ENCODE results near the gene DYNC2H1. TPM values are rescaled to one million over a fixed set of nuclear protein-coding genes. Genes with fewer than 3 reads are reported as not detected.

Gene DYNC2H1
- total RNA-seq, 1 experiment from 2014 or later: 17.2 TPM

- TF ChIP-seq, protein P1, sequence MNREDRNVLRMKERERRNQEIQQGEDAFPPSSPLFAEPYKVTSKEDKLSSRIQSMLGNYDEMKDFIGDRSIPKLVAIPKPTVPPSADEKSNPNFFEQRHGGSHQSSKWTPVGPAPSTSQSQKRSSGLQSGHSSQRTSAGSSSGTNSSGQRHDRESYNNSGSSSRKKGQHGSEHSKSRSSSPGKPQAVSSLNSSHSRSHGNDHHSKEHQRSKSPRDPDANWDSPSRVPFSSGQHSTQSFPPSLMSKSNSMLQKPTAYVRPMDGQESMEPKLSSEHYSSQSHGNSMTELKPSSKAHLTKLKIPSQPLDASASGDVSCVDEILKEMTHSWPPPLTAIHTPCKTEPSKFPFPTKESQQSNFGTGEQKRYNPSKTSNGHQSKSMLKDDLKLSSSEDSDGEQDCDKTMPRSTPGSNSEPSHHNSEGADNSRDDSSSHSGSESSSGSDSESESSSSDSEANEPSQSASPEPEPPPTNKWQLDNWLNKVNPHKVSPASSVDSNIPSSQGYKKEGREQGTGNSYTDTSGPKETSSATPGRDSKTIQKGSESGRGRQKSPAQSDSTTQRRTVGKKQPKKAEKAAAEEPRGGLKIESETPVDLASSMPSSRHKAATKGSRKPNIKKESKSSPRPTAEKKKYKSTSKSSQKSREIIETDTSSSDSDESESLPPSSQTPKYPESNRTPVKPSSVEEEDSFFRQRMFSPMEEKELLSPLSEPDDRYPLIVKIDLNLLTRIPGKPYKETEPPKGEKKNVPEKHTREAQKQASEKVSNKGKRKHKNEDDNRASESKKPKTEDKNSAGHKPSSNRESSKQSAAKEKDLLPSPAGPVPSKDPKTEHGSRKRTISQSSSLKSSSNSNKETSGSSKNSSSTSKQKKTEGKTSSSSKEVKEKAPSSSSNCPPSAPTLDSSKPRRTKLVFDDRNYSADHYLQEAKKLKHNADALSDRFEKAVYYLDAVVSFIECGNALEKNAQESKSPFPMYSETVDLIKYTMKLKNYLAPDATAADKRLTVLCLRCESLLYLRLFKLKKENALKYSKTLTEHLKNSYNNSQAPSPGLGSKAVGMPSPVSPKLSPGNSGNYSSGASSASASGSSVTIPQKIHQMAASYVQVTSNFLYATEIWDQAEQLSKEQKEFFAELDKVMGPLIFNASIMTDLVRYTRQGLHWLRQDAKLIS (CRISPR knock-in tag; IDR thresholded peaks at IDR 0.05; ENCODE audit: borderline replicate concordance): no peak
- TF ChIP-seq GABPB1 (CRISPR knock-in tag; IDR thresholded peaks at IDR 0.05) (no peak), NR2C2 (CRISPR knock-in tag; IDR thresholded peaks at IDR 0.05) (no peak), SP1 (CRISPR knock-in tag; conservative IDR thresholded peaks at IDR 0.05) (no peak), RELA (CRISPR knock-in tag; IDR thresholded peaks at IDR 0.05; ENCODE audit: borderline replicate concordance) (no peak), ZNF263 (CRISPR knock-in tag; IDR thresholded peaks at IDR 0.05; ENCODE audit: low read depth) (no peak)
- TF ChIP-seq, protein P2, sequence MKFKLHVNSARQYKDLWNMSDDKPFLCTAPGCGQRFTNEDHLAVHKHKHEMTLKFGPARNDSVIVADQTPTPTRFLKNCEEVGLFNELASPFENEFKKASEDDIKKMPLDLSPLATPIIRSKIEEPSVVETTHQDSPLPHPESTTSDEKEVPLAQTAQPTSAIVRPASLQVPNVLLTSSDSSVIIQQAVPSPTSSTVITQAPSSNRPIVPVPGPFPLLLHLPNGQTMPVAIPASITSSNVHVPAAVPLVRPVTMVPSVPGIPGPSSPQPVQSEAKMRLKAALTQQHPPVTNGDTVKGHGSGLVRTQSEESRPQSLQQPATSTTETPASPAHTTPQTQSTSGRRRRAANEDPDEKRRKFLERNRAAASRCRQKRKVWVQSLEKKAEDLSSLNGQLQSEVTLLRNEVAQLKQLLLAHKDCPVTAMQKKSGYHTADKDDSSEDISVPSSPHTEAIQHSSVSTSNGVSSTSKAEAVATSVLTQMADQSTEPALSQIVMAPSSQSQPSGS (CRISPR knock-in tag; IDR thresholded peaks at IDR 0.05; ENCODE audit: borderline replicate concordance, low read depth): no peak
- TF ChIP-seq, protein P3, sequence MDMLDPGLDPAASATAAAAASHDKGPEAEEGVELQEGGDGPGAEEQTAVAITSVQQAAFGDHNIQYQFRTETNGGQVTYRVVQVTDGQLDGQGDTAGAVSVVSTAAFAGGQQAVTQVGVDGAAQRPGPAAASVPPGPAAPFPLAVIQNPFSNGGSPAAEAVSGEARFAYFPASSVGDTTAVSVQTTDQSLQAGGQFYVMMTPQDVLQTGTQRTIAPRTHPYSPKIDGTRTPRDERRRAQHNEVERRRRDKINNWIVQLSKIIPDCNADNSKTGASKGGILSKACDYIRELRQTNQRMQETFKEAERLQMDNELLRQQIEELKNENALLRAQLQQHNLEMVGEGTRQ (CRISPR knock-in tag; IDR thresholded peaks at IDR 0.05): no peak
- TF ChIP-seq, protein P4, sequence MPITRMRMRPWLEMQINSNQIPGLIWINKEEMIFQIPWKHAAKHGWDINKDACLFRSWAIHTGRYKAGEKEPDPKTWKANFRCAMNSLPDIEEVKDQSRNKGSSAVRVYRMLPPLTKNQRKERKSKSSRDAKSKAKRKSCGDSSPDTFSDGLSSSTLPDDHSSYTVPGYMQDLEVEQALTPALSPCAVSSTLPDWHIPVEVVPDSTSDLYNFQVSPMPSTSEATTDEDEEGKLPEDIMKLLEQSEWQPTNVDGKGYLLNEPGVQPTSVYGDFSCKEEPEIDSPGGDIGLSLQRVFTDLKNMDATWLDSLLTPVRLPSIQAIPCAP (CRISPR knock-in tag; IDR thresholded peaks at IDR 0.05): no peak
- TF ChIP-seq, protein P5, sequence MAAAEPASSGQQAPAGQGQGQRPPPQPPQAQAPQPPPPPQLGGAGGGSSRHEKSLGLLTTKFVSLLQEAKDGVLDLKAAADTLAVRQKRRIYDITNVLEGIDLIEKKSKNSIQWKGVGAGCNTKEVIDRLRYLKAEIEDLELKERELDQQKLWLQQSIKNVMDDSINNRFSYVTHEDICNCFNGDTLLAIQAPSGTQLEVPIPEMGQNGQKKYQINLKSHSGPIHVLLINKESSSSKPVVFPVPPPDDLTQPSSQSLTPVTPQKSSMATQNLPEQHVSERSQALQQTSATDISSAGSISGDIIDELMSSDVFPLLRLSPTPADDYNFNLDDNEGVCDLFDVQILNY (CRISPR knock-in tag; IDR thresholded peaks at IDR 0.05): no peak
These were observed 388.0 kb downstream of the DYNC2H1 start (continued) for GRCh38 chr11:103497268-103497667.

DNA sequence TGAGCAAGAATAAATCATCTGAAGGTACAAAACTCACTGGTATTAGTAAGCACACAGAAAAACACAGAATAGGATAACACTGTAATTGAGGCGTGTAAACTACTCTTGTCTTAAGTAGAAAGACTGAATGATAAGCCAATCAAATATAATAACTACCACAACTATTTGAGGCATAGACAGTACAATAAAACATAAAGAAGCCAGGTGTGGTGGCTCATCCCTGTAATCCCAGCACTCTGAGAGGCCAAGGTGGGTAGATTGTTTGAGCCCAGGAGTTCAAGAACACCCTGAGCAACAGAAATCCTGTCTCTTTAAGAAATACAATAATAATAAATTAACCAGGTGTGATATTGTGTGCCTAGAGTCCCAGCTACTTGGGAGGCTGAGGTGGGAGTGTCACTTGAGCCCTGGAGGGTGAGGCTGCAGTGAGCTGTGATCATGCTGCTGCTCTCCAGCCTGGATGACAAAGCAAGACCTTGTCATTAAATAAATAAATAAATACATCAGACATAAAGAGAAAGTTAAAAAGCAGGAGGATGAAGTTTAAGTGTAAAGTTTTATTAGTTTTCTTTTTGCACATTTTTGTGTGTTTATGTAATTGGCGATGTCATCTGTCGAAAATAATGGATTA, 390.6 kb downstream of the DYNC2H1 start:
- Mint-ChIP-seq H3K4me1 (peaks cover 21% of the 10 kb centered on the region), H3K9me3 (peaks cover 15% of the 10 kb centered on the region), H3K27ac (no peak overlapping the region), H3K4me3 (no peak overlapping the region), H3K36me3 (no peaks in the 10 kb centered on the region), H3K27me3 (ENCODE audit: low read depth) (no peaks in the 10 kb centered on the region)
- DNase-seq (ENCODE audit: low spot score) (no peak), ATAC-seq (no peak)
- CTCF ChIA-PET: no interaction called here
- TF ChIP-seq, protein P3 (CRISPR knock-in tag; IDR thresholded peaks at IDR 0.05): no peak
- TF ChIP-seq CTCF (IDR thresholded peaks at IDR 0.05) (no peak), USF1 (CRISPR knock-in tag; IDR thresholded peaks at IDR 0.05) (no peak), ZBTB21 (CRISPR knock-in tag; IDR thresholded peaks at IDR 0.05; ENCODE audit: borderline replicate concordance) (no peak), ZNF232 (CRISPR knock-in tag; IDR thresholded peaks at IDR 0.05) (no peak)
- TF ChIP-seq, protein P6, sequence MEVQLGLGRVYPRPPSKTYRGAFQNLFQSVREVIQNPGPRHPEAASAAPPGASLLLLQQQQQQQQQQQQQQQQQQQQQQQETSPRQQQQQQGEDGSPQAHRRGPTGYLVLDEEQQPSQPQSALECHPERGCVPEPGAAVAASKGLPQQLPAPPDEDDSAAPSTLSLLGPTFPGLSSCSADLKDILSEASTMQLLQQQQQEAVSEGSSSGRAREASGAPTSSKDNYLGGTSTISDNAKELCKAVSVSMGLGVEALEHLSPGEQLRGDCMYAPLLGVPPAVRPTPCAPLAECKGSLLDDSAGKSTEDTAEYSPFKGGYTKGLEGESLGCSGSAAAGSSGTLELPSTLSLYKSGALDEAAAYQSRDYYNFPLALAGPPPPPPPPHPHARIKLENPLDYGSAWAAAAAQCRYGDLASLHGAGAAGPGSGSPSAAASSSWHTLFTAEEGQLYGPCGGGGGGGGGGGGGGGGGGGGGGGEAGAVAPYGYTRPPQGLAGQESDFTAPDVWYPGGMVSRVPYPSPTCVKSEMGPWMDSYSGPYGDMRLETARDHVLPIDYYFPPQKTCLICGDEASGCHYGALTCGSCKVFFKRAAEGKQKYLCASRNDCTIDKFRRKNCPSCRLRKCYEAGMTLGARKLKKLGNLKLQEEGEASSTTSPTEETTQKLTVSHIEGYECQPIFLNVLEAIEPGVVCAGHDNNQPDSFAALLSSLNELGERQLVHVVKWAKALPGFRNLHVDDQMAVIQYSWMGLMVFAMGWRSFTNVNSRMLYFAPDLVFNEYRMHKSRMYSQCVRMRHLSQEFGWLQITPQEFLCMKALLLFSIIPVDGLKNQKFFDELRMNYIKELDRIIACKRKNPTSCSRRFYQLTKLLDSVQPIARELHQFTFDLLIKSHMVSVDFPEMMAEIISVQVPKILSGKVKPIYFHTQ (CRISPR knock-in tag; IDR thresholded peaks at IDR 0.05): no peak
- TF ChIP-seq, protein P7, sequence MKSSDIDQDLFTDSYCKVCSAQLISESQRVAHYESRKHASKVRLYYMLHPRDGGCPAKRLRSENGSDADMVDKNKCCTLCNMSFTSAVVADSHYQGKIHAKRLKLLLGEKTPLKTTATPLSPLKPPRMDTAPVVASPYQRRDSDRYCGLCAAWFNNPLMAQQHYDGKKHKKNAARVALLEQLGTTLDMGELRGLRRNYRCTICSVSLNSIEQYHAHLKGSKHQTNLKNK (CRISPR knock-in tag; IDR thresholded peaks at IDR 0.05): no peak
- POLR2A ChIA-PET: no interaction called here

Data from WTC11 (cell line).